Thyroid gland (tissue), 4 donors: ENCODE data around the gene LTC4S.

ENCODE experiments used
- CTCF ChIP-seq, 6 experiments: fragments of 200-600 bp in 3 of 6; fragments of 450-650 bp in 3 of 6; sonication (generic) in 3 of 6; IDR thresholded peaks; one replicate each; pipeline ENCODE4 v1.5.1; 2016 to 2019; ENCODE audit warnings: antibody characterized with exemption in 6 of 6, mild to moderate bottlenecking in 2 of 6, inconsistent platforms in 1 of 6, moderate library complexity in 1 of 6
- POLR2A ChIP-seq, 2 donors: fragments of 450-650 bp; IDR thresholded peaks; one replicate each; pipeline ENCODE4 v1.6.1; 2017; ENCODE audit warnings: antibody characterized with exemption in 2 of 2, mild to moderate bottlenecking in 2 of 2, moderate library complexity in 1 of 2

GRCh38 chr5:179783128-179783527 lies 10.7 kb upstream of the LTC4S start:
- TF ChIP-seq CTCF (IDR thresholded peaks at IDR 0.05) (no peak), POLR2A (IDR thresholded peaks at IDR 0.05) (no peak)
